ENCODE measurements around the gene GYPB.
"Not testable (repeated sequence)": the region's sequence is repeated elsewhere in the genome, so short reads cannot be mapped to it uniquely, and the experiment has no call there.

GYPB gene

DNA sequence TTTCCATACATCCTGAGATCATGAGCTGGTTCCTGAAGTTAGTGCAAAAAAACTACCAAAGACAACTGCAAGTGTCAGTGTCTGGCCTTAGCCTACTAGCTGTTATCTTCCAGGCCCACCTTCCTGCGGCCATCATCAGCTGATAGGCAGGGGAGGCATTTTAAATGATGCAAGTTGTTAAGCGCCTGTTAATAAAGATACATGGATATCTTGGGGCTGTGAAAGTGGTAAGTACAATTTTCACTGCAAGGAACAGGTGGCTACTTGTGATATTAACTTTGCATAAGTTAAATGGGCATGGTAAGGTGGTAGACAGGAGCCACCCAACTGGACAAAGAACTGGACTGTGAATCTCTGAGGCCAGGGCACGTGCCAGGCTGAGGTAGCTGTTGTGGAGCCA lies at the start of gene GYPB:
TSS of gene GYPB (minus strand) at position 104 of the 400 bp plus-strand sequence. CDS start at position 11, 93 bp downstream.
- not testable (repeated sequence) for DNase-seq (ENCODE audit: low read depth)

DNA sequence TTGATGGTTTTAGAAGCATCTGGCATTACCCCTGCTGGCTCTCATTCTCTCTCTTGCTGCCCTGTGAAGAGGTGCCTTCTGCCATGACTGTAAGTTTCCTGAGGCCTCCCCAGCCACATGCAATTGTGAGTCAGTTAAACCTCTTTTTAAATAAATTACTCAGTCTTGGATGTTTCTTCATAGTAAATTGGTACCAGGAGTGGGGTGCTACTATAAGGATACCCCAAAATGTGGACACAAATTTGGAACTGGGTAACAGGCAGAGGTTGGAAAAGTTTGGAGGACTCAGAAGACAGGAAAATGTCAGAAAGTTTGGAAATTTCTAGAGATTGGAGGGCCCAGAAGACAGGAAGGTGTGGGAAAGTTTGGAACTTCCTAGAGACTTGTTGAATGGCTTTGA lies 42.4 kb upstream of the GYPB start:
- DNase-seq (ENCODE audit: low read depth): not testable (repeated sequence)

DNA sequence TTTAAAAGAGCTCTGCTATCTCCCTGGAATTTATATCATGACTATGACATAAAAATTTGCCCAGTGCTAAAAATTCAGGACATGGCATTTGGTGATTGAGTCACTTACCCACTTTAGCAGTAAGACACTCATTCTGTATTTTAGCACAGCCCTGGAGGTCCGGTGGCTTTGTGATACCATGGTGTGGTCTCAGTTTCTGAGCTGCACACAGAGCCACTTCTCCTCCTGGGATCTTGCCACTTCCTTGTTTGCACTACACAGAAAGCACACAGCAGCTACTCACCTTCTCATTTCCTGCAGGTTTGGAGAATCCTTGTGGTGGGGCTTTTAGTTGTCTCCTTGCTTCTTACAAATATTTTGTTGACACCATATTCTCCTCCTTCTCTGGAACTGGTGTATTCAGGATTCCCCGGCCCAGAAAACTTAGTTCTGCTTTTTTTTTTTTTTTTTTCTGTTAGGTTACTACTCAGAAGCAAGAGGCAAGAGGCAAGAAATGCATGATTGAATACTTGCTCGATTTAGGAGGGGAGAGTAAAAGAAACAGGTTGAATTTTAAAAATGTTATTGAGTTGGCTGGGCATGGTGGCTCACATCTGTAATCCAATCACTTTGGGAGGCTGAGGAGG lies 41.2 kb upstream of the GYPB start:
- DNase-seq (ENCODE audit: low read depth): not testable (repeated sequence)

DNA sequence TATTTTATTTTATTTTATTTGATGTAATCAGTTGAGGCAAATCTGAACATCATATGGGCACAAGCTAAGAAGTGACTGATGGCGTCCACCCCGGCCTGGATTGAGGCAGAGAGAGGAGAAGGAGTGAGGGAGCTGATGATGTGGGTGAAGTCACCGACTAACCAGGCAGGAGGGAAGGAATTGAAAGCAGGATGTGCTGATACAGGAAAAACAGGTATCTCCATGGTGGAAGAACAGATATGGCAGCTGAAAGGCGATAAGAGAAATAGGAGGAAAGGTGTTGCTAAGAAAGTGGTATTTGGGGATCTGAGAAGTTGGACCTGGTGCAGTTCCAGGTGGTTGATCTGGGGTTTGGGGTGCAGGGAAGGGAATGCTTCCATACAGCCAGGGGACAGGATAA lies 37.6 kb upstream of the GYPB start:
- no peak for DNase-seq (ENCODE audit: low read depth)

DNA sequence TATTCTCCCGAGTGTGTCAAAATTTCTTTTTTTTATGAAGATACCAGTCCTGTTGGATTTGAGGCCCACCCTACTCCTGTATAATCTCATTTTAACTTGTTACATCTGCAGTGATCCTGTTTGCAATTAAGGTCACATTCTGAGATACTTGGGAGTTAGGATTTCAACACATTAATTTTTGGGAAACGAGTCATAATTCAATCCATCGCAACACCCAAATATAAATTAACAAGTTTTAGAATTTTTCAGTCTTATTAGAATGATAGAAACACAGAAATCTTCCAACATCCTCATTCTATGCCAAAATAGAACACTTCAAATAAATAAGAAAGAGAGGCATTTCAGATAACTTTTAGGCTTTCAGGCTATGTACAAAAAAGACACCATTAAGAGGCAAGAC lies 36.2 kb upstream of the GYPB start:
- DNase-seq (ENCODE audit: low read depth): not testable (repeated sequence)

DNA sequence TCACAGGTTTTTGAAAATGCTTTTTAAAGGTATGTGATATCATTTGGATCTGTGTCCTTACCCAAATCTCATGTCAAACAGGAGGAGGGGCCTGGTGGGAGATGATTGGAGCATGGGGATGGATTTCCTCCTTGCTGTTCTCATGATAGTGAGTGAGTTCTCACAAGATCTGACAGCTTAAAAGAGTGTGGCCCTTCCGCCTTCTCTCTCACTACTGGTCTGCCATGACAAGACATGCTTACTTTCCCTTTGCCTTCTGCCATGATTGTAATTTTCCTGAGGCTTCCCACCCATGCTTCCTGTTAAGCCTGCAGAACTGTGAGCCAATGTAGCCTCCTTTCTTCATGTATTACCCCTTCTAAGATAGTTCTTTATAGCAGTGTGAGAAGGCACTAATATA lies 32.3 kb upstream of the GYPB start:
- not testable (repeated sequence) for DNase-seq (ENCODE audit: low read depth)

DNA sequence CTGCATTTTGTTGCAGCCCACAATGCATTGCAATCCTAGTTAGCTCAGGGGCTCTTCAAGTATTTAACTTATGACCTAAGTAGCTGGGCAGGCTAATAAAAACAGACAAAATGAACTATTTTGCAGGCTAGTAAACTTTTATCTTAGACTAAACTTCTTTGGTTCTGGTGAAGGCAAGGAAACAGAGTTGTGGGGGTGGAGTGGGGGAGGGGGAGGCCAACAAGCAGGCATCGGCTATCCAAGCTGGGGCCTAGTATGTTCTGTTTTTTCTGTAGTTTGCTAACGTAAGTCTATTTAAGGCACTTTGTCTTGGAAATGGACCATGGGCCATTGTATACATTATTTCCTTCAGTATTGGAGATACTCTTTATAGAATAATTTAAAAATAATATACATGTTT lies 31.5 kb upstream of the GYPB start:
- DNase-seq (ENCODE audit: low read depth): not testable (repeated sequence)

DNA sequence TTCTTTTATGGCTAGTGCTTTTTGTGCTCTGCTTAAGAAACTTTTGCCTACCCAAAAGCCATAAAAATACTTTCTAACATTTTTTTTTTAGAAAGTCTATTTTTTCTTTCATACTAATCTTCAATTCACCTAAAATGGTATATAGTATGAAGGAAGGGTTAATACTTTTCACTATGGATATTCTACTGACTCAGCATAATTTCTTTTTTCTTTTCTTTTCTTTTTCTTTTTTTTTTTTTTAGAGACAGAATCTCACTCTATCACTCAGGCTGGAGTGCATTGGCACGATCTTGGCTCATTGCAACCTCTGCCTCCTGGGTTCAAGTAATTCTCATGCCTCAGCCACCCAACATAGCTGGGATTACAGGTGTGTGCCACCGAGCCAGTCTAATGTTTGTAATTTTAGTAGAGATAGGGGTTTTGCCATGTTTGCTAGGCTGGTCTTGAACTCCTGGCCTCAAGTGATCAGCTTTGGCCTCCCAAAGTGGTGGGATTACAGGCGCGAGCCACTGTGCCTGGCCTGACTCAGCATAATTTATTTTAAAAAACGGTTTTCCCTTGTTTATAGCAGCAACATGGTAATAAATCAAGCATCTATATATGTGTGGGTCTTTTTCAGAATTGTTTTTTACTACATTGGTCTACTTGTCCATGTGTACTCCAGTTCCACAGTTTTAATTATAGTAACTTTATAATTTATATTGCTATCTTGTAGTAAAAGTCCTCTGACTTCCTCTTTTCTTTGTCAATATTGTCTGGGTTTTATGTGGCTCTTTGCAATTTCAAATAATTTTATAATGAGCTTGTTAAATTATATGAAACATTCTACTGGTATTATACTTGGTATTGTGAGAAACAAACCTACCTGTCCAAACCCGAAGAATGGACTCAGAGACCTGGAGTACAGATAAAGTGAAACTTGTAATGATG lies 30.6 kb upstream of the GYPB start:
- not testable (repeated sequence) for DNase-seq (ENCODE audit: low read depth)

DNA sequence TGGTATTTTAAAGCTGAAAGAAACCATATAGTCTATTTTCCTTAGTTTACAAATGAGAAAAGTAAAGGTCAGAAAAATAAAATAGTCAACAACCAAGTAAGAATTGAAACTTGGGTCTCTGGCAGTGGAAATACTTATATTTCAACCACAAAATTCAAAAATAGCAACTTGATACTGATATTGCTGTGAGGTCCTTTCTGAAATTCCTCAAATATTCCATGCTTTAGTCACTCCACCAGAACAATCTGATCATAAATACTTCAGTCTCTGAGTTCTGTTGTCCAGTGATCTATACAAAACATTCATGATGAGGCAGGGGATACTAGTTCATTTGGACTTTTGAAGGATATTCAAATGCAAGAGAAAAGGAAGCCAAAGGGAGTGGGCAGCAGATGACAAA lies 25.8 kb upstream of the GYPB start:
- not testable (repeated sequence) for DNase-seq (ENCODE audit: low read depth)

DNA sequence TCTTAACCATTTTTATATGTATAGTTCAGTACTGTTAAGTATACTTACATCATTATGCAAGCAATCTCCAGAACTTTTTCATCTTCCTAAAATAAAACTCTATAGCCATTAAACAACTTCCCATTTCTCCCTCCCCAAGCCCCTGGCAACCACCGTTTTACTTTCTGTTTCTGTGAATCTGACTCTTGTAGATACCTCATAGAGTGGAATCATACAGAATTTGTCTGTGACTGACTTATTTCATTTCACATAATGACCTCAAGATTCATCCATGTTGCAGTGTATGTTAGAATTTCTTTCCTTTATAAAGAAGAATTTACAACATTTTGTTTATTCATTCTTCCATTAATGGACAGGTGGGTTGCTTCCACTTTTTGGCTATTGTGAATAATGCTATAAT lies 13.4 kb upstream of the GYPB start:
- DNase-seq (ENCODE audit: low read depth): not testable (repeated sequence)

DNA sequence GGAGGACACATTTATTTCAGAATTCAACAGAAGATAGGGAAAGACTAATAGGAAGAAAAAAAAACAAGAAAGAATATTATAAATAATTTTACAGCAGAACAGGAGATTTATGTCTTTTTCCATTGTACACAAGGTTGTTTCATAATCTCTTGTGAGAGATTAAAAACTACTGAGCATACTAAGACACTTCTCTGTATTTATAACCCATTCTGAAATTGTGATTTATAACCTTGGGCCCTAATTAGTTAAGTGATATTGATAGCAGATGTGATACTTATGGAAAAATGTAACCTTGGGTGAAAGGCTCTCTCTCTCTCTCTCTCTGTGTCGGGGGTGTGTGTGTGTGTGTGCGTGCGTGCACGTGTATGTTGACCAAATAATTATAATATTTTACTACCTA lies 12.7 kb upstream of the GYPB start:
- not testable (repeated sequence) for DNase-seq (ENCODE audit: low read depth)

DNA sequence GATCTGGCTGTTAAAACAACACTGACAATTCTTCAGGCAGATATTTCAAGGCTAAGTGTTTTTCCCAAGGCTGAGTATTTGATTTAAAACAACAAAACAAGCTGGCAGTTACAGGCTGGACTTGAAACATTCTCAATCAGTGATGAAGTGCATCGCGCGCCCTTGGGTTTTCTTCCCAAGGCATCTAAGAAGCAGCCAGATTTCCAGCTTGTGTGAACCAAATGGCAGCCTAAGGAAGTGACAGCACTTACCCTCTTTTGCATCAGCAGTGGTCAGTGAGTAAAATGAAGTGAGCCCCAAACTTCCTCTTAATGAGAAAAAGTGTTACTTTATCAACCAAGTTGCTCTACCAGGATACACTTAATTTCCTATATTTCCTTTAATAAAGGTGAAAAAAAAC lies 12.2 kb upstream of the GYPB start:
- not testable (repeated sequence) for DNase-seq (ENCODE audit: low read depth)

DNA sequence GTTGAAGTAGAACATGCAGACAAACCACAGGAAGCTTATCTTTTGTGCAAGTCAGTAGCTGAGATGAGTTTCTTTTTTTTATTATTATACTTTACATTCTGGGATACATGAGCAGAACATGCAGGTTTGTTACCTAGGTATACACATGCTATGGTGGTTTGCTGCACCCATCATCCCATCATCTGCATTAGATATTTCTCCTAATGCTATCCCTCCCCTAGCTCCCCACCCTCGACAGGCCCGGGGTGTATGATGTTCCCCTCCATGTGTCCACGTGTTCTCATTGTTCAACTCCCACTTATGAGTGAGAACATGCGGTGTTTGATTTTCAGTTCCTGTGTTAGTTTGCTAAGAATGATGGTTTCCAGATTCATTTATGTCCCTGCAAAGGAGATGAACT lies 11.5 kb upstream of the GYPB start:
- DNase-seq (ENCODE audit: low read depth): not testable (repeated sequence)

DNA sequence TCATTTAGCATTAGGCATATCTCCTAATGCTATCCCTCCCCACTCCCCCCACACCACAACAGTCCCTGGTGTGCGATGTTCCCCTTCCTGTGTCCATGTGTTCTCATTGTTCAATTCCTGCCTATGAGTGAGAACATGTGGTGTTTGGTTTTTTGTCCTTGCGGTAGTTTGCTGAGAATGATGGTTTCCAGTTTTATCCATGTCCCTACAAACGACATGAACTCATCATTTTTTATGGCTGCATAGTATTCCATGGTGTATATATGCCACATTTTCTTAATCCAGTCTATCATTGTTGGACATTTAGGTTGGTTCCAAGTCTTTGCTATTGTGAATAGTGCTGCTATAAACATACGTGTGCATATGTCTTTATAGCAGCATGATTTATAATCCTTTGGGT lies 7.5 kb upstream of the GYPB start:
- not testable (repeated sequence) for DNase-seq (ENCODE audit: low read depth)

DNA sequence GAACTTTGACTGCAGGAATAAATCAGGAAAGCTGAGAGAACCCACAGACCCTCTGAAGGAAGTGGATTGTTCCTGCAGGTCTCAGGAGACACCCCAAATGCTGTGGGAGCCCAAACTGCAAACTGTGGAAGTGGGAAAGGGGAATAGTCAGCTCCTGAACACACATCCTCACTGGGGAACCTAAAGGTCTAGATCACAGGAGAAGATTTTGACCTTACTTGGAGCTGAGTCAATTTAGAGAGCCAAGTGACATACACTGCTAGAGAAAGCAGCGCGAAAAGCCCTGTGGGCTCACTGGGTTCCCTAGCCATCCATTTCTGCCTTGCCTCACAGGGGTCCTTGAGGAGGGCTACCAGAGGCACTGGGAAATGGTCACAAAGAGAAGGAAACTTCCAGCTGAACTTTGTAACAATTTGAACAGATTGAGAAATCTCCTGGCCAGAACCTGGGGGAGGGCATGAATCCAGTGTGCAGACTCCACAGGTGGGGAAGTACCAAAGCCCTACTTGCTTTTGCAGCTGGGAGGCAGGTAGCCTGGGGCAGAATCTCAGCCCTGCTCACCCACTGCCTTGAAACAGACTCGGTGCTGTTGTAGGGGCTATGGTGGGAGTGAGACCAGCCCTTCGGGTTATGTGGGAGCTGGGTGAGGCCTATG lies 5.3 kb upstream of the GYPB start:
- not testable (repeated sequence) for DNase-seq (ENCODE audit: low read depth)

DNA sequence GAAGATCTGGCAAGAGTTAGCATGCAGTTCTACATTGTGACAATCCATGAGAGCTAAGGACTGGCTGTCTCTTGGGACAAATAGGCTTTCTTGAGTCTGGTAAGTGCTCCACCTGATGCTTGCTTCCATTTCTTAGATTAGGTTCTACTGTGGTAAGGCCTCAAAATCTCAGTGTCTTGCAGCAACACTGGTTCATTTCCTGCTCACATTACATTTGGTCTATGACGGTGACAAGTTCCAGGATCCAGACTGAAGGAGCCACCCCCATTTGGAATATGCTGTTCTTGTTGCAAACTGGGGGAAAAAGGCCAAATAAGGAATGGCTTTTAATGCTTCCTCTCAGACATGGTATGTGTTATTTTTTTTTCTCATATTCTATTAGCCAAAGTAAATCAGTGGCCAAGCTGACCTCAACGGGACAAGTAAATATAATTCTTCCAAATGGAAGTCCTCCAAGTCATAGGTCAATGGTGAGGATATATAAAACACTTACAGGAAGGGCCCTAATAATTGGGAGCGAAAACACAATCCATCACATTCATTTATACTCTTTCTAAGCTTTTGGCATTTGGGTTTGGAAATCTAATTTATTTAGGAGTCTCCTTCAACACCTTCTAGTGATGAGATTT lies 3.7 kb upstream of the GYPB start:
- DNase-seq (ENCODE audit: low read depth): not testable (repeated sequence)

DNA sequence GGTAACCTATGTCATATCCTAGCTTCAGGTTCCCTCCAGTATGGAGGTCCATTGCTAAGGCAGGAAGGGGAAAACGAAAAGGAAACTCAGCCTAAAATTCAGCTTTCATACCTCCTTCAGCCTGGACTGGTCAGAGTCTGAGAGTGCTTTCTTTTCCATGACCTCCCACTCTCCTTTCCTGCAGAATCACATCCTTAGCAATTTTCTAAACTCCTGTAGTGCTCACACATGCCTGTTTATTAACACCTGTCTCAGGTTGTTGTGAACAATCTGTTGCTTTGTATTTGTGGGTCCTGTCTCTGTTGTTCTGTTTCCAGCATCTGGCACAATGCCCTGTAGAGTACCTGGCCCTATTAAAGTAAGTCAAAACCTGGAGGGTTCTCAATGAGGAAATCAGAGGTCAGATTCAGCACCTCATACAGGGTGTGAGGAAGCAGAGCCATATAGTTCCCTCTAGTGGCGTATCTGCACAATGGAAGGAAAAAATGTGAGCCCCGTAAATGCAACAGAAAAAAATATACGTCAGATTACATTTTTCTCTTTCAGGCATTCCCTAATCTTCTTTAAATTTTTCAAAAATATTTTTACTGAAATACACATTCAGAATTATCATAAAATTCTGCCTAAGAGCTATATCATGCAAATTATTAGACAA lies 2.3 kb upstream of the GYPB start:
- DNase-seq (ENCODE audit: low read depth): not testable (repeated sequence)

DNA sequence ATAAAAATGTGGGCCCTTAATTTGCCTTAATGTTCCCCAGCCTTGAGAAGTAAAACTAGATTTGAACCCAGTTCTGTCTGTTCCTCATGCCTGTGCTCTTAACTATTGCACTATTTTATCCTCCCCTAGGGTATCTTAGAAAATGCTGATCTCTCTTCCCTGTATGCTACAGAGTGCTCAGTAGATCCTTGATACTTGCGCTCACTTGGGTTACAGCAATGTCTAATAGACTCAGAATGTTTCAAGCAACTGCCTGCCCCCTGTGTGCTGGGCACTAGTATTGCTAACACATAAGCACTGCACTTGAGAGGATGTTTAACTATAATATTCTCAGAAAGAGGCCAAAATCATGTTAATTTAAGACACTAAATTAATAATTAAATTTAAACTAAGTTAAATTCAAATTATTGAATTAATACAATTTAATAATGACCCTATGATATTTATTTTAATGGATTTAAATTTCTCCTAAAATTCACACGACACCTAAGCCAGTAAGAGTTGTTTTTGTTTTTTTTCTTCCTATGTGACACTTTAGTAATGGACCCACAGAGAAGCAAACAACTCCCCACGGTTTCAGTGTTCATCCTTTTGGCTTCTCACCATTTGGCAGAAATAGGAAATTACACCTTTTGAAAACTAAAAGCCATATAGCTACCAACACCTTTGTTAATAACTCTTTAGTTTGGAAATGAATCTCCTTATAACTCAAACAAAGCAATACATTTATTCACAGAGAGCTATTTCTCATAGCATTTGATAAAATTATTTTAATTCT lies 768 bp downstream of the GYPB start:
- not testable (repeated sequence) for DNase-seq (ENCODE audit: low read depth)

DNA sequence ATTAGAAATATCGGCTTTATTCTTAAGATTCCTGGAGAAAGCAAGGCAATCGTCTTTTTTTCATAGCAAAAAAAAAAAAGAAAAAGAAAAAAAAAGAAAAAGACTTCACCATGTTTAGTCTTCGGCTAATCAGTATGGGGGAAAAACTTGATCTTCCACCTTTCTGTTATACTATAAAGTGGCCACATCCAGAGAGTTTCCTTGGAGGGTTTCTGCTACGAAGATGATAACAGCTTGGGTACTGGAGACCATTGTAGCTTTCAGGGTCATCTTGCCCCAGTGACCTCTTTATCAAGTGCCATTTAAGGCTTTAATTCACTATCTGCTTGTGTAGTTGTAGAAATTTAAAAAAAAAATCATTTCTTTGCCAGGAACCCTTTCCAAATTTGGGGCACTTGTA lies 1.9 kb downstream of the GYPB start:
- DNase-seq (ENCODE audit: low read depth): not testable (repeated sequence)

DNA sequence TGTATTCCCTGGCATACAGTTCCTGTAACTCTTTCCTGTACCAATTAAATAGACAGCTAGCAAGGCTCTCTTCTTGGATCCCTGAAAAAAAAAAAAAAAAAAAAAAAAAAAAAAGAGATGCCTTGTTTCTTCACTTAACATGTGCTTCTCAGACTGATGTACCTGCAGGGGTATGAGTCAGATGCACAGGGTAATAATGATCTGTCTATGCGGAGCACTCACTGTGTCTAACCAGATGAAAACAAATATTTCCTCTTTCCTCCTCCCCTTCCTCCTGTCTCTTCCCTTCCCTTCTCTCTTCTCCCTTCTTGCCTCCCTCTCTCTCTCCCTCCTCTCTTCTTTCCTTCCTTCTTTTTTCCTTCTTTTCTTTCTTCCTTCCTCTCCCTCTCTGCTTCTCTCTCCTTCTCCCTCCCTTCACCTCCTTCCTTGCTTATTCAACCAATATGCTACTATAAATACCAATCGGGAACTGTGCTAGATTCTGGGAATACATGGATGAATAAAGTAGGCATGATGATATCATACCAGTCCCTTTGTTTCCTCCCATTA lies 3.0 kb downstream of the GYPB start:
- DNase-seq (ENCODE audit: low read depth): not testable (repeated sequence)

DNA sequence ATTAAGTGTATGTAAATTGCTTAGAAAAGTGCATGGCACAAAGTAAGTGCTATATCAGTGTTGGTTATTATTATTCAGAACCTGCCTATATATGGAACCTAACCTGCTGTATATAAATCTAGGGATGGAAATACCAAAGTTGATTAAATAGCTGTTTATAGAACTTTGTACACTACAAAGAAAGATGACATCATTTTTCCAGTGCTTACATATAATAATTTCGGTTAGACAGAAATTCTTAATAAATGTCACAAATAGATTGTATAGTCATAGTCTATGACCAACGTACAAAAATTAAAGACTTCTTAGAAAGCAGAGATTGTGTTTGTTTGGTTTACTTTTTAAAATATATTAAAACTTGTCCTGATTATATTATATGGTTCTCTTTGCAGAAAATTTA lies 4.4 kb downstream of the GYPB start:
- DNase-seq (ENCODE audit: low read depth): no peak
